Ovary (tissue), 3 donors: ENCODE data around the gene ST3GAL4.

Experiments
- POLR2A ChIP-seq: fragments of 450-650 bp; IDR thresholded peaks from one replicate; pipeline ENCODE4 v1.6.1; 2017; ENCODE audit warnings: antibody characterized with exemption, mild to moderate bottlenecking, moderate library complexity
- TF ChIP-seq, protein P1 (sequence below), 3 donors: fragments of 450-650 bp in 2 of 3; fragments of 200-600 bp in 1 of 3; IDR thresholded peaks; one replicate each; pipeline versions ENCODE4 v1.5.1 to v1.8.0; 2016 to 2022; ENCODE audit warnings: antibody characterized with exemption in 3 of 3, mild to moderate bottlenecking in 1 of 3
- donor health status: DM: no; HTN: no; CAD: no.

DNA sequence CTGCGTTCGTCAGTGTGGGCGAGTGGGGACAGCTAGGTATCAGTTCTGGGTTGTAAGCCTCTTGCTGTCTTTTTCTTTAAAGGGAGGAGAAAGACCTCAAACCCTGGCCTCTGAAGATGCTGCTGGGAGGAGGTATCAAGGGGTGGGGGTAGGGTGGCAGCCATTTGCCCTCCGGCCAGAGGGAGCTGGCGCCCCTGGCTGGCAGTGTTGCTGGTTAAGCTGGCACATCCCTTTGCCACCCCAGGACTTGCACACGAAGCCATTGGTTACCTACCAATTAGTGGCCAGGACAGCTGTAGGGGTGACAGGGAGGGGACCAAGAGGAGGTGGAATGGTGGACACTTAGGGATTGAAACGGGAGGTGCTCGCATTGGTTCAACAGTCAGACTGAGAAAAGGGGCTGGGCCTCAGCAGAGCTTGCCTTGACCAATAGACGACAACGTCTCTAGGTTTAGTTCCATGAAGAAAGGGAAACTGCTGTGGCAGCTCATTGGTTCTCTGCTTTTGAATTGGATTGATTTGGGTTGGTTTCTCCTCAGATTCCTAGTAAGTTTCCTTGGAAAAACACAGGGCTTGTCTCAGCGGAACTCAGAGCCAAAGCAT, 77.9 kb downstream of the ST3GAL4 start:
- TF ChIP-seq, protein P1, sequence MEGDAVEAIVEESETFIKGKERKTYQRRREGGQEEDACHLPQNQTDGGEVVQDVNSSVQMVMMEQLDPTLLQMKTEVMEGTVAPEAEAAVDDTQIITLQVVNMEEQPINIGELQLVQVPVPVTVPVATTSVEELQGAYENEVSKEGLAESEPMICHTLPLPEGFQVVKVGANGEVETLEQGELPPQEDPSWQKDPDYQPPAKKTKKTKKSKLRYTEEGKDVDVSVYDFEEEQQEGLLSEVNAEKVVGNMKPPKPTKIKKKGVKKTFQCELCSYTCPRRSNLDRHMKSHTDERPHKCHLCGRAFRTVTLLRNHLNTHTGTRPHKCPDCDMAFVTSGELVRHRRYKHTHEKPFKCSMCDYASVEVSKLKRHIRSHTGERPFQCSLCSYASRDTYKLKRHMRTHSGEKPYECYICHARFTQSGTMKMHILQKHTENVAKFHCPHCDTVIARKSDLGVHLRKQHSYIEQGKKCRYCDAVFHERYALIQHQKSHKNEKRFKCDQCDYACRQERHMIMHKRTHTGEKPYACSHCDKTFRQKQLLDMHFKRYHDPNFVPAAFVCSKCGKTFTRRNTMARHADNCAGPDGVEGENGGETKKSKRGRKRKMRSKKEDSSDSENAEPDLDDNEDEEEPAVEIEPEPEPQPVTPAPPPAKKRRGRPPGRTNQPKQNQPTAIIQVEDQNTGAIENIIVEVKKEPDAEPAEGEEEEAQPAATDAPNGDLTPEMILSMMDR (IDR thresholded peaks at IDR 0.05) = no peak
- no peak for TF ChIP-seq POLR2A
